ENCODE results near the gene DGKD.
"Not testable (repeated sequence)": the region's sequence is repeated elsewhere in the genome, so short reads cannot be mapped to it uniquely, and the experiment has no call there.

DGKD gene

GRCh38 chr2:233362742-233363141 is 8.4 kb downstream of the DGKD start:
- no peak for DNase-seq (ENCODE audit: low read depth)

GRCh38 chr2:233363744-233364235 is 9.5 kb downstream of the DGKD start:
- DNase-seq (ENCODE audit: low read depth): no peak

GRCh38 chr2:233365861-233366520 is 11.7 kb downstream of the DGKD start:
- DNase-seq (ENCODE audit: low read depth): no peak

- DNase-seq (ENCODE audit: low read depth): no peak
Measured at GRCh38 chr2:233367586-233367985, 13.3 kb downstream of the DGKD start.

GRCh38 chr2:233368756-233369155 is 14.5 kb downstream of the DGKD start:
- DNase-seq (ENCODE audit: low read depth): no peak

GRCh38 chr2:233369462-233369861 is 15.2 kb downstream of the DGKD start:
- DNase-seq (ENCODE audit: low read depth): no peak

- DNase-seq (ENCODE audit: low read depth): no peak
Measured at GRCh38 chr2:233369897-233370685, 15.8 kb downstream of the DGKD start.

- no peak for DNase-seq (ENCODE audit: low read depth)
Measured at GRCh38 chr2:233371641-233372040, 17.3 kb downstream of the DGKD start.

- no peak for DNase-seq (ENCODE audit: low read depth)
Measured at GRCh38 chr2:233372855-233373254, 18.6 kb downstream of the DGKD start.

GRCh38 chr2:233373316-233373715 is 19.0 kb downstream of the DGKD start:
- DNase-seq (ENCODE audit: low read depth): no peak

- not testable (repeated sequence) for DNase-seq (ENCODE audit: low read depth)
Measured at GRCh38 chr2:233374776-233375175, 20.5 kb downstream of the DGKD start.

GRCh38 chr2:233375490-233376314 is 21.4 kb downstream of the DGKD start:
- DNase-seq (ENCODE audit: low read depth): no peak

GRCh38 chr2:233379034-233379433 is 24.7 kb downstream of the DGKD start:
- DNase-seq (ENCODE audit: low read depth): no peak

- DNase-seq (ENCODE audit: low read depth): no peak
Measured at GRCh38 chr2:233379441-233379840, 25.1 kb downstream of the DGKD start.

GRCh38 chr2:233380132-233380895 is 26.0 kb downstream of the DGKD start:
- DNase-seq (ENCODE audit: low read depth): no peak

- no peak for DNase-seq (ENCODE audit: low read depth)
Measured at GRCh38 chr2:233380995-233381637, 26.8 kb downstream of the DGKD start.

GRCh38 chr2:233381638-233381995 is 27.3 kb downstream of the DGKD start:
- no peak for DNase-seq (ENCODE audit: low read depth)

- DNase-seq (ENCODE audit: low read depth): no peak
Measured at GRCh38 chr2:233384015-233384414, 29.7 kb downstream of the DGKD start.

- no peak for DNase-seq (ENCODE audit: low read depth)
Measured at GRCh38 chr2:233384811-233385488, 30.7 kb downstream of the DGKD start.

GRCh38 chr2:233385489-233386044 is 31.3 kb downstream of the DGKD start:
- no peak for DNase-seq (ENCODE audit: low read depth)

All from stromal cell of bone marrow (primary cell).